H9 (cell line): ENCODE data around the gene OR13J1. TPM values are rescaled to one million over a fixed set of nuclear protein-coding genes. Genes with fewer than 3 reads are reported as not detected.

Experiments
- DNase-seq: peaks from one replicate; pipeline ENCODE4 v3.0.0-alpha.2; 2017
- H2AFZ ChIP-seq: one replicate; pipeline ENCODE4 v1.6.1; 2013; ENCODE audit warnings: mild to moderate bottlenecking, low read length, control low read depth, moderate library complexity
- H2AK5ac ChIP-seq: 2 replicates; pipeline ENCODE4 v1.6.1; 2013; ENCODE audit warnings: low read length, control low read depth, mixed read lengths; ENCODE audit not compliant: insufficient read length
- H2BK120ac ChIP-seq: one replicate; pipeline ENCODE4 v1.6.1; 2013; ENCODE audit warnings: low read depth, mild to moderate bottlenecking, low read length, control low read depth, inconsistent platforms; ENCODE audit not compliant: poor library complexity, severe bottlenecking
- H2BK12ac ChIP-seq: 2 replicates; pipeline ENCODE4 v1.6.1; 2013; ENCODE audit warnings: low read length, control low read depth, mixed read lengths, low read depth; ENCODE audit not compliant: insufficient read length
- H2BK15ac ChIP-seq: 2 replicates; pipeline ENCODE4 v1.6.1; 2013; ENCODE audit warnings: low read depth, low read length, control low read depth
- H2BK20ac ChIP-seq: one replicate; pipeline ENCODE4 v1.6.1; 2013; ENCODE audit warnings: low read depth, mild to moderate bottlenecking, low read length, control low read depth, inconsistent platforms; ENCODE audit not compliant: poor library complexity, severe bottlenecking
- H2BK5ac ChIP-seq: 2 replicates; pipeline ENCODE4 v1.6.1; 2013; ENCODE audit warnings: low read length, control low read depth, mixed read lengths; ENCODE audit not compliant: insufficient read length
- H3K14ac ChIP-seq: 2 replicates; pipeline ENCODE4 v1.6.1; 2013; ENCODE audit warnings: low read length, control low read depth; ENCODE audit not compliant: insufficient read depth
- H3K18ac ChIP-seq: 2 replicates; pipeline ENCODE4 v1.6.1; 2013; ENCODE audit warnings: low read depth, mild to moderate bottlenecking, mixed read lengths, low read length, control low read depth; ENCODE audit not compliant: insufficient read length
- H3K23ac ChIP-seq: 2 replicates; pipeline ENCODE4 v1.6.1; 2013; ENCODE audit warnings: low read length, control low read depth, mixed read lengths, low read depth; ENCODE audit not compliant: insufficient read length
- H3K23me2 ChIP-seq: 2 replicates; pipeline ENCODE4 v1.6.1; 2013; ENCODE audit warnings: low read depth, mild to moderate bottlenecking, mixed read lengths, low read length, control low read depth; ENCODE audit not compliant: insufficient read length, poor library complexity, severe bottlenecking
- H3K27ac ChIP-seq: 2 replicates; pipeline ENCODE4 v1.5.1; 2013; ENCODE audit warnings: low read length, control low read depth, mixed read lengths, low read depth; ENCODE audit not compliant: insufficient read length
- H3K27me3 ChIP-seq: 2 replicates; pipeline ENCODE4 v1.6.1; 2013; ENCODE audit warnings: low read length, control low read depth, inconsistent platforms; ENCODE audit not compliant: insufficient read depth
- H3K4ac ChIP-seq: 2 replicates; pipeline ENCODE4 v1.6.1; 2013; ENCODE audit warnings: low read depth, mild to moderate bottlenecking, control low read depth, inconsistent platforms, low read length, moderate library complexity
- H3K4me1 ChIP-seq: 2 replicates; pipeline ENCODE4 v1.6.1; 2013; ENCODE audit warnings: low read length, control low read depth, inconsistent platforms; ENCODE audit not compliant: insufficient read depth
- H3K4me2 ChIP-seq: 2 replicates; pipeline ENCODE4 v1.6.1; 2013; ENCODE audit warnings: low read length, control low read depth, mixed read lengths; ENCODE audit not compliant: insufficient read length, insufficient read depth
- H3K56ac ChIP-seq: 2 replicates; pipeline ENCODE4 v1.6.1; 2013; ENCODE audit warnings: low read depth, mild to moderate bottlenecking, mixed read lengths, low read length, control low read depth; ENCODE audit not compliant: insufficient read length
- H3K79me1 ChIP-seq: 2 replicates; pipeline ENCODE4 v1.6.1; 2013; ENCODE audit warnings: low read depth, mild to moderate bottlenecking, moderate library complexity, low read length, control low read depth, inconsistent platforms; ENCODE audit not compliant: insufficient read depth, poor library complexity, severe bottlenecking
- H3K79me2 ChIP-seq: 2 replicates; pipeline ENCODE4 v1.6.1; 2013; ENCODE audit warnings: low read length, control low read depth, inconsistent platforms; ENCODE audit not compliant: insufficient read depth
- H3K9ac ChIP-seq: 2 replicates; pipeline ENCODE4 v1.6.1; 2013; ENCODE audit warnings: low read length, control low read depth, mixed read lengths; ENCODE audit not compliant: insufficient read length; ENCODE audit errors: extremely low read depth
- H3K9me3 ChIP-seq: one replicate; pipeline ENCODE4 v1.6.1; 2013; ENCODE audit warnings: low read depth, low read length, inconsistent platforms; ENCODE audit not compliant: control insufficient read depth
- H3T11ph ChIP-seq: one replicate; pipeline ENCODE4 v1.6.1; 2013; ENCODE audit warnings: mild to moderate bottlenecking, low read length, control low read depth, inconsistent platforms
- H4K20me1 ChIP-seq: one replicate; pipeline ENCODE4 v1.6.1; 2013; ENCODE audit not compliant: control insufficient read depth, insufficient read length, insufficient read depth
- H4K5ac ChIP-seq: 2 replicates; pipeline ENCODE4 v1.6.1; 2013; ENCODE audit warnings: low read depth, mild to moderate bottlenecking, mixed read lengths, low read length, control low read depth; ENCODE audit not compliant: insufficient read length
- H4K8ac ChIP-seq: replicated peaks from 2 replicates; pipeline ENCODE4 v1.6.1; 2013; ENCODE audit warnings: low read length, control low read depth, mixed read lengths, low read depth; ENCODE audit not compliant: insufficient read length
- H4K91ac ChIP-seq: 2 replicates; pipeline ENCODE4 v1.6.1; 2013; ENCODE audit warnings: low read depth, mild to moderate bottlenecking, moderate library complexity, mixed read lengths, low read length, control low read depth; ENCODE audit not compliant: insufficient read length
- H3K27ac Mint-ChIP-seq, 3 experiments: 2 replicates in 2 of 3; 3 replicates in 1 of 3; pipeline ENCODE4 v1.8.0; 2020 to 2021; ENCODE audit warnings: mixed read lengths in 3 of 3, mild to moderate bottlenecking in 1 of 3, moderate library complexity in 1 of 3
- H3K27me3 Mint-ChIP-seq: 2 replicates; pipeline ENCODE4 v1.8.0; 2021; ENCODE audit warnings: low read depth, mild to moderate bottlenecking, moderate library complexity, mixed read lengths
- H3K36me3 Mint-ChIP-seq, 3 experiments: 2 replicates in 2 of 3; 3 replicates in 1 of 3; pipeline ENCODE4 v1.8.0; 2020 to 2021; ENCODE audit warnings: low read depth in 3 of 3, mixed read lengths in 3 of 3; ENCODE audit not compliant: insufficient read depth in 1 of 3
- H3K4me1 Mint-ChIP-seq, 2 experiments: 2 replicates each; pipeline ENCODE4 v1.8.0; 2020; ENCODE audit warnings: mixed read lengths in 2 of 2
- H3K4me3 Mint-ChIP-seq, 2 experiments: 2 replicates in 1 of 2; 3 replicates in 1 of 2; pipeline ENCODE4 v1.8.0; 2020 to 2021; ENCODE audit warnings: mild to moderate bottlenecking in 2 of 2, mixed read lengths in 2 of 2, moderate library complexity in 1 of 2
- H3K9me3 Mint-ChIP-seq, 2 experiments: 2 replicates in 1 of 2; 3 replicates in 1 of 2; pipeline ENCODE4 v1.8.0; 2020; ENCODE audit warnings: mild to moderate bottlenecking in 2 of 2, mixed read lengths in 2 of 2, moderate library complexity in 1 of 2
- WGBS: extraction: QIAGEN DNeasy Blood & Tissue Kit; methylation state at CpG from one replicate; pipeline ENCODE4 v1.1.7; 2013; ENCODE audit warnings: missing lambda C conversion rate, low lambda C conversion rate, mixed read lengths; ENCODE audit not compliant: insufficient read length; ENCODE audit errors: extremely low coverage; 5-methylcytosine and 5-hydroxymethylcytosine counted together
- total RNA-seq: library from RNA; stranded (reverse); gene quantifications from 2 replicates; pipeline ENCODE4 v1.2.1, GENCODE V29; 2021
- TF ChIP-seq, protein P1 (sequence below): fragments of 200-600 bp; sonication (generic); conservative IDR thresholded peaks from 3 replicates; pipeline ENCODE4 v1.8.0; 2021; ENCODE audit warnings: antibody characterized with exemption, mild to moderate bottlenecking

The OR13J1 gene
- total RNA-seq, 1 experiment from 2014 or later = not detected

DNA sequence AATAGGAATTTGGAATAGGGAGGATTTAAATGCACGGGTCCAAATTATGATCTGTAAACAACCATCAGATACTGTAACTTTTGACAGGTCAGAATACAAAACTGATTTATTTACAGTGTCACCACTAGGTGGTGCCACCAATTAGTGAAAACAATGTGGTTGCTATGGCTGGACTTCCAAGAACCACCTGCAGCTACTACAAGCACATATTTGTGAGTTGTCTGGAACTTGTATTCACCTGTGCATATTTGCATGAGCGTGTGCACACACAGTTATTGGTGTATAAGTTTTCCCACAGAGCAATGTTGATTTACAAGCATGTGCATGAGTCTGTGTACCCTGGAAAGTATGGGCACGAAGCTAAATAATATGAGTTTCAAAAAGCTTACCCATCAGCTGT lies 32.8 kb upstream of the OR13J1 start:
- Histone ChIP-seq H3K14ac (no peak overlapping the region), H2AFZ (no peak overlapping the region), H2BK120ac (no peak overlapping the region), H4K91ac (no peak overlapping the region), H3K56ac (no peak overlapping the region), H2BK12ac (no peak overlapping the region), H3K4me1 (peaks cover 5% of the 10 kb centered on the region; the same call in 1 of the 2 replicates), H3K27me3 (no peaks in the 10 kb centered on the region), H3K9me3 (no peaks in the 10 kb centered on the region), H2BK5ac (no peak overlapping the region), H3K18ac (no peak overlapping the region), H3K23ac (no peak overlapping the region), H2BK20ac (no peak overlapping the region), H3K9ac (no peak overlapping the region), H4K8ac (no peak overlapping the region), H4K5ac (no peak overlapping the region), H2AK5ac (no peak overlapping the region), H3K23me2 (no peaks in the 10 kb centered on the region), H3K27ac (no peak overlapping the region), H4K20me1 (no peaks in the 10 kb centered on the region), H3K4ac (no peak overlapping the region), H2BK15ac (no peak overlapping the region), H3T11ph (no peak overlapping the region), H3K4me2 (no peak overlapping the region), H3K79me2 (no peaks in the 10 kb centered on the region), H3K79me1 (no peaks in the 10 kb centered on the region)
- H3K4me3 Mint-ChIP-seq = no peak overlapping the region
- peaks cover 21 to 25% of the 10 kb centered on the region in 2 experiments for H3K4me1 Mint-ChIP-seq
- TF ChIP-seq, protein P1, sequence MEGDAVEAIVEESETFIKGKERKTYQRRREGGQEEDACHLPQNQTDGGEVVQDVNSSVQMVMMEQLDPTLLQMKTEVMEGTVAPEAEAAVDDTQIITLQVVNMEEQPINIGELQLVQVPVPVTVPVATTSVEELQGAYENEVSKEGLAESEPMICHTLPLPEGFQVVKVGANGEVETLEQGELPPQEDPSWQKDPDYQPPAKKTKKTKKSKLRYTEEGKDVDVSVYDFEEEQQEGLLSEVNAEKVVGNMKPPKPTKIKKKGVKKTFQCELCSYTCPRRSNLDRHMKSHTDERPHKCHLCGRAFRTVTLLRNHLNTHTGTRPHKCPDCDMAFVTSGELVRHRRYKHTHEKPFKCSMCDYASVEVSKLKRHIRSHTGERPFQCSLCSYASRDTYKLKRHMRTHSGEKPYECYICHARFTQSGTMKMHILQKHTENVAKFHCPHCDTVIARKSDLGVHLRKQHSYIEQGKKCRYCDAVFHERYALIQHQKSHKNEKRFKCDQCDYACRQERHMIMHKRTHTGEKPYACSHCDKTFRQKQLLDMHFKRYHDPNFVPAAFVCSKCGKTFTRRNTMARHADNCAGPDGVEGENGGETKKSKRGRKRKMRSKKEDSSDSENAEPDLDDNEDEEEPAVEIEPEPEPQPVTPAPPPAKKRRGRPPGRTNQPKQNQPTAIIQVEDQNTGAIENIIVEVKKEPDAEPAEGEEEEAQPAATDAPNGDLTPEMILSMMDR = peak; percentile 83
- WGBS = no CpG with 5 or more reads among the region's 3 CpGs
- no peaks in the 10 kb centered on the region for H3K9me3 Mint-ChIP-seq
- no peak for DNase-seq
- no peaks in the 10 kb centered on the region for H3K36me3 Mint-ChIP-seq
- no peak overlapping the region for H3K27ac Mint-ChIP-seq
- peaks cover 8% of the 10 kb centered on the region for H3K27me3 Mint-ChIP-seq
